Measurements from ENCODE around the gene BDH2. TPM values are rescaled to one million over a fixed set of nuclear protein-coding genes. Genes with fewer than 3 reads are reported as not detected.

BDH2 gene
- total and polyA plus RNA-seq, 10 donors: 16.8 to 42.2 (median 37.0) TPM

DNA sequence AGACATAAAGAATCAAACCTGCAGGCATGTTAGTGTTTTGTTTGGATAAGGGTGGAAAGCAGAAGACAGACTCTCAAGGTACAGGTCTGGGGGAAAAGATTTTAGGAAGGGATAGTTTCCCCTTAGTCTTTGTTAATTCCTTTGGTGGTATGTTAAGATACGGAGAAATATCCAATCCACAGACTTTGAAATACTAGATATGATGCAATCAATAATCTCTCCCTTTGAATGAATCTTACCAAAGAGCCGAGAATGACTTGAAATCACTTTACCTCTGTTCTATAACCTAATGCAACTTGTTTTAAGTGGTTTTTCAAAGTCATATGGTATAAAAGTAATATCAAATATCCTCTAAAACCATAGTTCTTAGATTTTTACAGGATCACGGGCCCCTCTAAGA is 5.3 kb upstream of the BDH2 start:
- TF ChIP-seq POLR2A (IDR thresholded peaks at IDR 0.05) (no peak), POLR2AphosphoS5 (IDR thresholded peaks at IDR 0.05) (no peak)
- TF ChIP-seq, protein P1, sequence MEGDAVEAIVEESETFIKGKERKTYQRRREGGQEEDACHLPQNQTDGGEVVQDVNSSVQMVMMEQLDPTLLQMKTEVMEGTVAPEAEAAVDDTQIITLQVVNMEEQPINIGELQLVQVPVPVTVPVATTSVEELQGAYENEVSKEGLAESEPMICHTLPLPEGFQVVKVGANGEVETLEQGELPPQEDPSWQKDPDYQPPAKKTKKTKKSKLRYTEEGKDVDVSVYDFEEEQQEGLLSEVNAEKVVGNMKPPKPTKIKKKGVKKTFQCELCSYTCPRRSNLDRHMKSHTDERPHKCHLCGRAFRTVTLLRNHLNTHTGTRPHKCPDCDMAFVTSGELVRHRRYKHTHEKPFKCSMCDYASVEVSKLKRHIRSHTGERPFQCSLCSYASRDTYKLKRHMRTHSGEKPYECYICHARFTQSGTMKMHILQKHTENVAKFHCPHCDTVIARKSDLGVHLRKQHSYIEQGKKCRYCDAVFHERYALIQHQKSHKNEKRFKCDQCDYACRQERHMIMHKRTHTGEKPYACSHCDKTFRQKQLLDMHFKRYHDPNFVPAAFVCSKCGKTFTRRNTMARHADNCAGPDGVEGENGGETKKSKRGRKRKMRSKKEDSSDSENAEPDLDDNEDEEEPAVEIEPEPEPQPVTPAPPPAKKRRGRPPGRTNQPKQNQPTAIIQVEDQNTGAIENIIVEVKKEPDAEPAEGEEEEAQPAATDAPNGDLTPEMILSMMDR (IDR thresholded peaks at IDR 0.05 in 8 of 11, conservative IDR thresholded peaks at IDR 0.05 in 3 of 11): no peak
- 83 to 94% (median 91%) methylated on average over 3 of the region's 3 CpGs for WGBS, 5 donors

DNA sequence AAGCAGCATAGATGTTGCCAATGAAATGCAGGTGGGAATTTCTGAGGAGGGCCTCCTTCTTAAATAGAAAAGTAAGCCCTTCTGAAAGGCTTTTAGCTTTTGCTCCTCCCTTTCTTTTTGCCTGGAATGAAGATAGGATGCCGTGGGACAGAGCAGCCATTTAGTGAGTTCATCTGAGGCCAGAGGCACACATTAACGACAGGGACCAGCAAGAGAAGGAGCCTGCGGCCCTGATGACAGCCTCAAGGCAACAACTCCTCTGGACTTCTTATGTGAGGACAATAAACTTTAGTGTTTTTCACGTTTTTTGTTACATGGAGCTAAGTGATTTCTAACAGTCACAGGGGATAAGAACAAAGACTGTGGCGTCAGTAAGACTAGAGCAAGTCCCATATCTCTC is 1.1 kb upstream of the BDH2 start:
- intact Hi-C loops (cut with DNase I; ENCODE audit: low total_unique reads): no loop called here
- H3K9me3 ChIP-seq: no peaks in the 10 kb centered on the region
- no peak for TF ChIP-seq POLR2A (IDR thresholded peaks at IDR 0.05)
- no peak for TF ChIP-seq POLR2AphosphoS5 (IDR thresholded peaks at IDR 0.05)
- TF ChIP-seq, protein P1 (IDR thresholded peaks at IDR 0.05 in 8 of 11, conservative IDR thresholded peaks at IDR 0.05 in 3 of 11): no peak

More for the DNA sequence above, 5.3 kb upstream of the BDH2 start:
- H3K4me1 ChIP-seq: peaks cover 0 to 3% (median 0%) of the 10 kb centered on the region in 6 donors
- no peaks in the 10 kb centered on the region for H3K27me3 ChIP-seq (replicated peaks in 1 of 7)
- H3K4me3 ChIP-seq: no peak overlapping the region
- DNase-seq: no peak
- no peaks in the 10 kb centered on the region for H3K9me3 ChIP-seq
- intact Hi-C loops (cut with DNase I; ENCODE audit: low total_unique reads): no loop called here
- H3K36me3 ChIP-seq: peaks cover 0 to 26% (median 0%) of the 10 kb centered on the region in 6 donors
- H3K27ac ChIP-seq: no peak overlapping the region

DNA sequence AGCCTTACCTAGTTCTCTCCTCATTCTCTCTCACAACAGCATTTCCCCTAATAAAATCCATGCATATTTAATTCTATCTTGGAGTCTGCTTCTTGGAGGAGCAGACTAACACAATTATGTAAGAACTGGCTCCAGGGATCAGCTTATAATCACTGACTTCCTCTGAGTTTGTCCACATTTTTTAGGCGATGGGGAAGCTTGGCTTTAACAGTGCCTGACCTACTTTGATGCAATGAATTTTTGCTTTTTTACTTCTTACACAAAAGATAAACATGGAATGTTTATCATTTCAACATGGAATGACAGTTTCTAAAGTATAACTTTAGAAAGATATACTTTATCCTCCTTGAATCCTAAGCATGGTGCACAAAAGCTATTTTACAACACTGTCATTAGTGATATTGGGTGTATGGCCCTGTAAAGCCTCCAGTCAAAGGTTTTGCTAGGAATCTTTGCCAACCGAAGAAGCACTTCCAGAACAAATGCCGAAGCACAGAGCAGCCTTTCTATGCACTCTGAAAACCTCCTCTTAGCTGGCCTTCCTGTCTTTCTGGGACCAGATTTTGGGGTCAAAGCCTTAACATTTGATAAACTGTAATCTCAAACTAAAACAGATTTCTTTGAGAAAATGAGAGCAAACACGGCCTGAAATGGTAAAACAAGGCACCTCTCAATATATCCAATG is 736 bp downstream of the BDH2 start:
- DNase-seq: no peak
- Histone ChIP-seq H3K27ac (peak overlapping the region; percentile 56 to 76 (median 62)), H3K9me3 (no peaks in the 10 kb centered on the region), H3K36me3 (peaks cover 0 to 3% (median 0%) of the 10 kb centered on the region in 6 donors), H3K27me3 (replicated peaks in 1 of 7) (no peaks in the 10 kb centered on the region), H3K4me3 (peak overlapping the region; percentile 24 to 67 (median 43)), H3K4me1 (peaks cover 5 to 32% (median 18%) of the 10 kb centered on the region in 6 donors)
- intact Hi-C loops (cut with DNase I; ENCODE audit: low total_unique reads): loop anchor here (10.0 kb wide), 2 partner anchors 74 to 654 kb away; no protein-coding TSS in a partner anchor
- WGBS, 5 donors: 32 to 45% (median 35%) methylated on average over 4 of the region's 4 CpGs
- TF ChIP-seq POLR2A (IDR thresholded peaks at IDR 0.05): no peak
- no peak for TF ChIP-seq POLR2AphosphoS5 (IDR thresholded peaks at IDR 0.05)
- TF ChIP-seq, protein P1 (IDR thresholded peaks at IDR 0.05 in 8 of 11, conservative IDR thresholded peaks at IDR 0.05 in 3 of 11): no peak

More for the DNA sequence above, 1.1 kb upstream of the BDH2 start:
- H3K27me3 ChIP-seq (replicated peaks in 1 of 7): no peaks in the 10 kb centered on the region
- H3K36me3 ChIP-seq: no peaks in the 10 kb centered on the region
- WGBS, 5 donors: 74 to 82% (median 76%) methylated on average over 5 of the region's 5 CpGs
- no peak overlapping the region for H3K27ac ChIP-seq
- DNase-seq: no peak
- H3K4me3 ChIP-seq: no peak overlapping the region
- peaks cover 5 to 32% (median 18%) of the 10 kb centered on the region in 6 donors for H3K4me1 ChIP-seq

DNA sequence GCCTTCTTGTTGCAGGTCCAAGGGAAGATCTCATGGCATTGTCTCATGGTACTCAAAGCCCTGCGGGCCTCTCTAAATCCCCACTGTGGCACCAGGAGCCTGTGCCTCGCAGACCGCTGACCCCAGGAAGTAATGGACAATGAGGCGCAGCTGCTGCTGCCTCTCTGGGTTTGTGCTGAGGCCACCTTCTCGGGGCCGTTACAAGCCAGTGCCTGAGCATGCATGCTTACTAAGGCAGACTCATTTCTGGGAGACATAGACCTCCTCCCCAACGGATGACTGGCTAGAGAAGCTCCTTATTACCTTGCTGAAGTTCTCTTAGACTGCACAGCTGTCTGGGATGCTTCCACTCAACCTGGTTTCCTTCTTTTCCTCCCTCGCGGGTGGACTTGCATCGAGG is 1.3 kb downstream of the BDH2 start:
- H3K27ac ChIP-seq: peak overlapping the region in 3 of 8 donors; percentile 65 to 76 (median 72)
- no peaks in the 10 kb centered on the region for H3K27me3 ChIP-seq (replicated peaks in 1 of 7)
- H3K4me1 ChIP-seq: peaks cover 5 to 32% (median 18%) of the 10 kb centered on the region in 6 donors
- WGBS, 5 donors: 73 to 82% (median 75%) methylated on average over 10 of the region's 10 CpGs
- intact Hi-C loops (cut with DNase I; ENCODE audit: low total_unique reads): loop anchor here (10.0 kb wide), 2 partner anchors 74 to 654 kb away; no protein-coding TSS in a partner anchor
- peaks cover 0 to 4% (median 0%) of the 10 kb centered on the region in 6 donors for H3K36me3 ChIP-seq
- DNase-seq: no peak
- H3K4me3 ChIP-seq: peak overlapping the region in 5 of 8 donors; percentile 41 to 67 (median 42)
- TF ChIP-seq, protein P1 (IDR thresholded peaks at IDR 0.05 in 8 of 11, conservative IDR thresholded peaks at IDR 0.05 in 3 of 11): no peak
- no peak for TF ChIP-seq POLR2A (IDR thresholded peaks at IDR 0.05)
- TF ChIP-seq POLR2AphosphoS5 (IDR thresholded peaks at IDR 0.05): no peak
- H3K9me3 ChIP-seq: no peaks in the 10 kb centered on the region
